DND-41 (cell line): Measurements from ENCODE around the gene CFAP298.

Source experiments
- CTCF ChIP-seq: IDR thresholded peaks from 2 replicates; pipeline ENCODE4 v1.5.1; 2012; ENCODE audit warnings: borderline replicate concordance, low read length, moderate library complexity, mild to moderate bottlenecking; ENCODE audit not compliant: poor library complexity, severe bottlenecking; ENCODE audit errors: extremely low read depth
- EZH2 ChIP-seq: IDR thresholded peaks from 3 replicates; pipeline ENCODE4 v1.6.1; 2012; ENCODE audit warnings: borderline replicate concordance, low read depth, mild to moderate bottlenecking, moderate library complexity, low read length, inconsistent platforms; ENCODE audit not compliant: severe bottlenecking

GRCh38 chr21:32595431-32595830 lies 16.7 kb downstream of the CFAP298 start:
- TF ChIP-seq CTCF (no peak), EZH2 (no peak)
